ENCODE measurements around the gene FAM149B1. TPM values are rescaled to one million over a fixed set of nuclear protein-coding genes. Genes with fewer than 3 reads are reported as not detected.
A peak's percentile ranks its signal among the peaks of the same experiment; 100 is the strongest.

The FAM149B1 gene
- total RNA-seq, 1 donor from 2014 or later = 16.0 TPM

DNA sequence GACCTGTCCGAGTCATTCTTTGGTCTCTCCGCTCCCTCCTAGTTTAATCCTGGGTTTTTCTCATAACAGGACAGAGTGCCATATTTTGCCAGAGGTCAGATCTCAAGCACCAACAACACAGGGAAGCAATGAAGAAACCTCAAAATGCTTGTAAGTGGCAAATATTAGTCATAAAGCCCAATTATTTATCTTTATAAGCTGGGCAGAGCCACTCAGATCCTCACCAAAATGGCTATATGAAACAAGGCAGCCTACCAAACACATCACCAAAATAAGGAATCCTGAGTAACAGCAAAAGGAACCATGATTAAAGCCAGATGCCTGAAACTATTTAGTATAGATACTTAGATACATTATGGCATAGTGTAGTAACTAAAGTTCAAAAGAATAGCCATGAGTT, 4.8 kb upstream of the FAM149B1 start:
- CTCF ChIA-PET = interaction anchor here (1.9 kb wide), 1 partner anchor 66 kb away, joined by 7 read pairs; the partner anchor contains the start of gene P4HA1
- H3K36me3 Mint-ChIP-seq (ENCODE audit: low read depth) = peaks cover 54% of the 10 kb centered on the region
- H3K9me3 Mint-ChIP-seq = no peaks in the 10 kb centered on the region
- POLR2A ChIA-PET = interaction anchor here (0.6 kb wide), 1 partner anchor 112 kb away, joined by 3 read pairs; no protein-coding TSS in a partner anchor
- H3K4me1 Mint-ChIP-seq = peaks cover 45% of the 10 kb centered on the region
- H3K27me3 Mint-ChIP-seq = no peaks in the 10 kb centered on the region
- DNase-seq (no peak), ATAC-seq (ENCODE audit: low read depth) (no peak)
- H3K4me3 Mint-ChIP-seq = no peak overlapping the region
- intact Hi-C loops (cut with micrococcal nuclease) = loop anchor here (10.0 kb wide), 1 partner anchor 462 kb away; no protein-coding TSS in a partner anchor
- no peak overlapping the region for H3K27ac Mint-ChIP-seq
- TF ChIP-seq, protein P1, sequence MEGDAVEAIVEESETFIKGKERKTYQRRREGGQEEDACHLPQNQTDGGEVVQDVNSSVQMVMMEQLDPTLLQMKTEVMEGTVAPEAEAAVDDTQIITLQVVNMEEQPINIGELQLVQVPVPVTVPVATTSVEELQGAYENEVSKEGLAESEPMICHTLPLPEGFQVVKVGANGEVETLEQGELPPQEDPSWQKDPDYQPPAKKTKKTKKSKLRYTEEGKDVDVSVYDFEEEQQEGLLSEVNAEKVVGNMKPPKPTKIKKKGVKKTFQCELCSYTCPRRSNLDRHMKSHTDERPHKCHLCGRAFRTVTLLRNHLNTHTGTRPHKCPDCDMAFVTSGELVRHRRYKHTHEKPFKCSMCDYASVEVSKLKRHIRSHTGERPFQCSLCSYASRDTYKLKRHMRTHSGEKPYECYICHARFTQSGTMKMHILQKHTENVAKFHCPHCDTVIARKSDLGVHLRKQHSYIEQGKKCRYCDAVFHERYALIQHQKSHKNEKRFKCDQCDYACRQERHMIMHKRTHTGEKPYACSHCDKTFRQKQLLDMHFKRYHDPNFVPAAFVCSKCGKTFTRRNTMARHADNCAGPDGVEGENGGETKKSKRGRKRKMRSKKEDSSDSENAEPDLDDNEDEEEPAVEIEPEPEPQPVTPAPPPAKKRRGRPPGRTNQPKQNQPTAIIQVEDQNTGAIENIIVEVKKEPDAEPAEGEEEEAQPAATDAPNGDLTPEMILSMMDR (IDR thresholded peaks at IDR 0.05) = no peak

DNA sequence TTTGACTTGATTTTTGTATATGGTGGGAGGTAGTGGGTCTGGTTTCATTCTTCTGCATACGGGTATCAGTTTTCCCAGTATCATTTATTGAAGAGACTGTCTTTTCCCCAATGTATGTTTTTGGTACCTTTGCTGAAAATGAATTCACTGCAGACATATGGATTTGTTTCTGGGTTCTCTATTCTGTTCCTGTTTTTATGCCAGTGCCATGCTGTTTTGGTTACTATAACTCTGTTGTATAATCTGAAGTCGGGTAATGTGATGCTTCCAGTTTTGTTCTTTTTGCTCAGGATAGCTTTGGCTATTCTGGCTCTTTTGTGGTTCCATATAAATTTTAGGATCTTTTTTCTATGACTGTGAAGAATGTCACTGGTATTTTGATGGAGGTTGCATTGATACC, 947 bp upstream of the FAM149B1 start:
- H3K4me3 Mint-ChIP-seq = peak overlapping the region; percentile 100
- ATAC-seq (ENCODE audit: low read depth) = no peak
- ChIA-PET CTCF (no interaction called here), POLR2A (interaction anchor here (2.0 kb wide), 1 partner anchor 71 kb away, joined by 26 read pairs; the partner anchor contains the start of gene P4HA1)
- H3K36me3 Mint-ChIP-seq (ENCODE audit: low read depth) = peaks cover 32% of the 10 kb centered on the region
- intact Hi-C loops (cut with micrococcal nuclease) = loop anchor here (5.0 to 10.0 kb wide), 3 partner anchors 330 to 475 kb away; partner anchors contain the start of genes MYOZ1 and PPP3CB
- H3K9me3 Mint-ChIP-seq = no peaks in the 10 kb centered on the region
- peak overlapping the region; percentile 99 for H3K27ac Mint-ChIP-seq
- TF ChIP-seq, protein P1 (IDR thresholded peaks at IDR 0.05) = no peak
- H3K27me3 Mint-ChIP-seq = no peaks in the 10 kb centered on the region
- DNase-seq = no peak
- H3K4me1 Mint-ChIP-seq = peaks cover 41% of the 10 kb centered on the region

- POLR2A ChIA-PET = interaction anchor here (0.6 to 2.0 kb wide), 5 partner anchors 9 to 909 kb away, joined by 4 to 26 read pairs (median 6); partner anchors contain the start of genes DNAJC9 and P4HA1
- Mint-ChIP-seq H3K4me1 (peaks cover 37% of the 10 kb centered on the region), H3K27me3 (no peaks in the 10 kb centered on the region), H3K9me3 (no peaks in the 10 kb centered on the region), H3K36me3 (ENCODE audit: low read depth) (peaks cover 28% of the 10 kb centered on the region), H3K4me3 (peak overlapping the region; percentile 100), H3K27ac (peak overlapping the region; percentile 99)
- intact Hi-C loops (cut with micrococcal nuclease) = loop anchor here (5.0 to 10.0 kb wide), 3 partner anchors 330 to 475 kb away; partner anchors contain the start of genes MYOZ1 and PPP3CB
- TF ChIP-seq, protein P1 (IDR thresholded peaks at IDR 0.05) = no peak
- DNase-seq (no peak), ATAC-seq (ENCODE audit: low read depth) (no peak)
- CTCF ChIA-PET = no interaction called here
These were observed 499 bp upstream of the FAM149B1 start for GRCh38 chr10:73167458-73167782.

- H3K9me3 Mint-ChIP-seq = no peaks in the 10 kb centered on the region
- TF ChIP-seq, protein P1 (IDR thresholded peaks at IDR 0.05) = no peak
- peak; percentile 3 for ATAC-seq (ENCODE audit: low read depth)
- CTCF ChIA-PET = interaction anchor here (0.8 to 2.4 kb wide), 3 partner anchors 10 to 72 kb away, joined by 3 to 14 read pairs (median 8); partner anchors contain the start of gene P4HA1
- no peaks in the 10 kb centered on the region for H3K27me3 Mint-ChIP-seq
- peak overlapping the region; percentile 100 for H3K4me3 Mint-ChIP-seq
- POLR2A ChIA-PET = interaction anchor here (1.1 to 2.0 kb wide), 5 partner anchors 10 to 84 kb away, joined by 4 to 26 read pairs (median 8); partner anchors contain the start of genes DNAJC9, MRPS16 and P4HA1
- peak overlapping the region; percentile 83 for H3K27ac Mint-ChIP-seq
- no peak for DNase-seq
- intact Hi-C loops (cut with micrococcal nuclease) = loop anchor here (1.0 to 10.0 kb wide), 7 partner anchors 58 to 814 kb away; partner anchors contain the start of genes DNAJB12, DNAJC9, MYOZ1 and NUDT13
- peaks cover 21% of the 10 kb centered on the region for H3K36me3 Mint-ChIP-seq (ENCODE audit: low read depth)
- H3K4me1 Mint-ChIP-seq = peaks cover 31% of the 10 kb centered on the region
These were observed 515 bp downstream of the FAM149B1 start for GRCh38 chr10:73168465-73168803.

GRCh38 chr10:73169320-73169719, 1.4 kb downstream of the FAM149B1 start:
- H3K4me1 Mint-ChIP-seq = peaks cover 31% of the 10 kb centered on the region
- H3K9me3 Mint-ChIP-seq = no peaks in the 10 kb centered on the region
- ChIA-PET CTCF (interaction anchor here (1.5 to 2.4 kb wide), 3 partner anchors 10 to 73 kb away, joined by 8 to 14 read pairs (median 10); partner anchors contain the start of gene P4HA1), POLR2A (interaction anchor here (1.0 kb wide), 1 partner anchor 73 kb away, joined by 3 read pairs; no protein-coding TSS in a partner anchor)
- no peak for ATAC-seq (ENCODE audit: low read depth)
- peak overlapping the region; percentile 46 for H3K4me3 Mint-ChIP-seq
- DNase-seq = no peak
- H3K27me3 Mint-ChIP-seq = no peaks in the 10 kb centered on the region
- intact Hi-C loops (cut with micrococcal nuclease) = loop anchor here (5.0 to 10.0 kb wide), 3 partner anchors 328 to 473 kb away; partner anchors contain the start of genes MYOZ1 and PPP3CB
- TF ChIP-seq, protein P1 (IDR thresholded peaks at IDR 0.05) = no peak
- peaks cover 17% of the 10 kb centered on the region for H3K36me3 Mint-ChIP-seq (ENCODE audit: low read depth)
- H3K27ac Mint-ChIP-seq = no peak overlapping the region
